ENCODE data around the gene SHANK2. TPM values are rescaled to one million over a fixed set of nuclear protein-coding genes. Genes with fewer than 3 reads are reported as not detected.

The SHANK2 gene
- polyA plus RNA-seq, 1 donor from 2014 or later = 13.6 TPM

GRCh38 chr11:71223671-71224660, 28.4 kb downstream of the SHANK2 start:
- Histone ChIP-seq H3K9me2 (ENCODE audit: insufficient read depth, low read length) (no peaks in the 10 kb centered on the region), H3K9me3 (ENCODE audit: low read length) (peaks cover 5% of the 10 kb centered on the region), H3K36me3 (ENCODE audit: insufficient read depth, low read length) (no peaks in the 10 kb centered on the region), H3K4me2 (ENCODE audit: low read length) (no peak overlapping the region), H3F3A (ENCODE audit: insufficient read depth, low read length, poor library complexity, severe bottlenecking) (no peaks in the 10 kb centered on the region), H3K79me2 (replicated peaks; ENCODE audit: insufficient read depth, low read length) (no peaks in the 10 kb centered on the region), H2AFZ (ENCODE audit: low read depth, low read length) (no peak overlapping the region), H3K27me3 (ENCODE audit: insufficient read depth, low read depth, low read length) (no peaks in the 10 kb centered on the region), H4K20me1 (ENCODE audit: insufficient read depth) (no peaks in the 10 kb centered on the region), H3K4me3 (ENCODE audit: low read length) (no peak overlapping the region), H3K9ac (ENCODE audit: low read length) (no peak overlapping the region), H3K27ac (ENCODE audit: low read length) (no peak overlapping the region)
- TF ChIP-seq MXI1 (conservative IDR thresholded peaks at IDR 0.05; ENCODE audit: poor library complexity, severe bottlenecking) (no peak), TAF1 (IDR thresholded peaks at IDR 0.05; ENCODE audit: low read depth) (no peak), POLR2AphosphoS5 (IDR thresholded peaks at IDR 0.05) (no peak)

- H3K79me2 ChIP-seq (replicated peaks; ENCODE audit: insufficient read depth, low read length) = no peaks in the 10 kb centered on the region
Observed at GRCh38 chr11:71223081-71223405, 29.3 kb downstream of the SHANK2 start.

More at GRCh38 chr11:71223081-71223405, 29.3 kb downstream of the SHANK2 start:
- Histone ChIP-seq H4K20me1 (ENCODE audit: insufficient read depth) (no peaks in the 10 kb centered on the region), H3K27ac (ENCODE audit: low read length) (no peak overlapping the region), H3K36me3 (ENCODE audit: insufficient read depth, low read length) (no peaks in the 10 kb centered on the region), H3K27me3 (ENCODE audit: insufficient read depth, low read depth, low read length) (no peaks in the 10 kb centered on the region), H3K9me2 (ENCODE audit: insufficient read depth, low read length) (no peaks in the 10 kb centered on the region), H3K4me2 (ENCODE audit: low read length) (no peak overlapping the region), H3K4me3 (ENCODE audit: low read length) (no peak overlapping the region), H2AFZ (ENCODE audit: low read depth, low read length) (no peak overlapping the region), H3K9me3 (ENCODE audit: low read length) (peaks cover 5% of the 10 kb centered on the region), H3F3A (ENCODE audit: insufficient read depth, low read length, poor library complexity, severe bottlenecking) (no peaks in the 10 kb centered on the region), H3K9ac (ENCODE audit: low read length) (no peak overlapping the region)
- no peak for TF ChIP-seq TAF1 (IDR thresholded peaks at IDR 0.05; ENCODE audit: low read depth)
- no peak for TF ChIP-seq EP300 (conservative IDR thresholded peaks at IDR 0.05; ENCODE audit: poor library complexity, severe bottlenecking)
- TF ChIP-seq RAD21 (conservative IDR thresholded peaks at IDR 0.05) = no peak
- TF ChIP-seq REST (IDR thresholded peaks at IDR 0.05; ENCODE audit: borderline replicate concordance) = no peak
